GM19035 (cell line): ENCODE measurements around the gene FAM107B.

ENCODE experiments used
- ATAC-seq: cut with Tn5 transposase; IDR thresholded peaks from one replicate; pipeline ENCODE4 v1.9.1; 2021; ENCODE audit not compliant: unreplicated experiment

FAM107B gene

GRCh38 chr10:14543046-14543903 is 231.4 kb downstream of the FAM107B start:
- ATAC-seq, result no peak

- ATAC-seq, result no peak
Observed at GRCh38 chr10:14541379-14541778, 233.3 kb downstream of the FAM107B start.

- no peak for ATAC-seq
Observed at GRCh38 chr10:14540611-14541010, 234.1 kb downstream of the FAM107B start.

GRCh38 chr10:14540062-14540461 is 234.6 kb downstream of the FAM107B start:
- no peak for ATAC-seq

GRCh38 chr10:14539176-14539575 is 235.5 kb downstream of the FAM107B start:
- ATAC-seq, result no peak

GRCh38 chr10:14536241-14537213 is 238.2 kb downstream of the FAM107B start:
- no peak for ATAC-seq

GRCh38 chr10:14535457-14536130 is 239.1 kb downstream of the FAM107B start:
- ATAC-seq, result no peak

GRCh38 chr10:14534152-14534551 is 240.5 kb downstream of the FAM107B start:
- no peak for ATAC-seq

GRCh38 chr10:14533295-14533694 is 241.4 kb downstream of the FAM107B start:
- no peak for ATAC-seq

GRCh38 chr10:14532473-14533251 is 242.0 kb downstream of the FAM107B start:
- ATAC-seq, result no peak

GRCh38 chr10:14531974-14532373 is 242.7 kb downstream of the FAM107B start:
- ATAC-seq, result no peak

GRCh38 chr10:14530465-14530864 is 244.2 kb downstream of the FAM107B start:
- ATAC-seq, result no peak

GRCh38 chr10:14529351-14529750 is 245.3 kb downstream of the FAM107B start:
- no peak for ATAC-seq

GRCh38 chr10:14528450-14528849 is 246.2 kb downstream of the FAM107B start:
- no peak for ATAC-seq

GRCh38 chr10:14527915-14528314 is 246.8 kb downstream of the FAM107B start:
- no peak for ATAC-seq

- ATAC-seq, result no peak
Observed at GRCh38 chr10:14527134-14527844, 247.4 kb downstream of the FAM107B start.

- no peak for ATAC-seq
Observed at GRCh38 chr10:14526326-14526725, 248.4 kb downstream of the FAM107B start.

GRCh38 chr10:14524691-14525324 is 249.9 kb downstream of the FAM107B start:
- ATAC-seq, result no peak

GRCh38 chr10:14523286-14523685 is 251.4 kb downstream of the FAM107B start:
- no peak for ATAC-seq
